HepG2 (cell line): Measurements from ENCODE around the gene DEPDC5. TPM values are rescaled to one million over a fixed set of nuclear protein-coding genes. Genes with fewer than 3 reads are reported as not detected.

ENCODE experiments used
- ATAC-seq: fragments of 200-7000 bp; cut with Tn5 transposase; 3 replicates; pipeline ENCODE4 v1.9.1; 2020; ENCODE audit warnings: mild to moderate bottlenecking, moderate library complexity
- BruUV-seq: library from RNA; stranded (reverse); fragments of 400-500 nt; replicated peaks from 2 replicates; lab custom pipeline; 2021; lab: Mats Ljungman, UMichigan
- CTCF ChIA-PET: fragments of 300-600 bp; formaldehyde crosslinking; extraction: SDS; loops from one replicate; lab custom pipeline; 2021; ENCODE audit warnings: low total read pairs, inconsistent platforms, low intra/inter-chr PET ratio; lab: Yijun Ruan, JAX
- POLR2A ChIA-PET: fragments of 350-600 bp; sonication (Branson Sonifier 250); formaldehyde crosslinking; loops from one replicate; lab custom pipeline; 2020; ENCODE audit warnings: antibody characterized with exemption, inconsistent platforms; lab: Yijun Ruan, JAX
- DNase-seq: peaks from one replicate; pipeline ENCODE4 v3.0.0-alpha.2; 2015; ENCODE audit warnings: low spot score
- FAIRE-seq: peaks from 3 replicates; lab custom pipeline; 2011; peaks lifted over from hg19 to GRCh38; lab: Jason Lieb, UNC
- H2AFZ ChIP-seq: one replicate; pipeline ENCODE4 v1.6.1; 2011; ENCODE audit warnings: low read length, inconsistent platforms
- H3K27ac ChIP-seq: fragments of 300-600 bp; 3 replicates; pipeline ENCODE4 v1.8.0; 2011; ENCODE audit warnings: mixed run types, mild to moderate bottlenecking, mixed read lengths, low read length, inconsistent platforms; ENCODE audit not compliant: insufficient read depth; ENCODE audit errors: extremely low read length
- H3K27me3 ChIP-seq, 2 experiments: fragments of 200-600 bp in 1 of 2; 2 replicates in 1 of 2; 3 replicates in 1 of 2; pipeline versions ENCODE4 v1.6.0 to v1.8.0; 2011; ENCODE audit warnings: low read length in 2 of 2, mild to moderate bottlenecking in 2 of 2, moderate library complexity in 2 of 2, inconsistent platforms in 1 of 2; ENCODE audit not compliant: insufficient read depth in 2 of 2, control insufficient read depth in 1 of 2
- H3K36me3 ChIP-seq, 2 experiments: fragments of 200-600 bp in 1 of 2; replicated peaks in 1 of 2; 2 replicates in 1 of 2; 3 replicates in 1 of 2; pipeline versions ENCODE4 v1.5.1 to v1.8.0; 2011; ENCODE audit warnings: low read length in 2 of 2, inconsistent platforms in 1 of 2; ENCODE audit not compliant: insufficient read depth in 2 of 2, control insufficient read depth in 1 of 2
- H3K4me1 ChIP-seq: 2 replicates; pipeline ENCODE4 v1.5.1; 2012; ENCODE audit warnings: low read length, inconsistent platforms; ENCODE audit not compliant: insufficient read depth
- H3K4me2 ChIP-seq: 2 replicates; pipeline ENCODE4 v1.6.0; 2011; ENCODE audit warnings: low read depth, low read length, inconsistent platforms
- H3K4me3 ChIP-seq, 3 experiments: fragments of 200-600 bp in 1 of 3; sonication (generic), shearing (Covaris generic) in 1 of 3; replicated peaks in 1 of 3; 2 replicates each; pipeline ENCODE4 v1.5.1; 2011 to 2016; ENCODE audit warnings: low read length in 3 of 3, inconsistent platforms in 2 of 3, low read depth in 2 of 3, mild to moderate bottlenecking in 2 of 3, control low read depth in 1 of 3, mixed read lengths in 1 of 3; ENCODE audit not compliant: insufficient read depth in 1 of 3
- H3K79me2 ChIP-seq: one replicate; pipeline ENCODE4 v1.6.1; 2011; ENCODE audit warnings: low read length, inconsistent platforms; ENCODE audit not compliant: insufficient read depth
- H3K9ac ChIP-seq: 2 replicates; pipeline ENCODE4 v1.6.0; 2011; ENCODE audit warnings: mild to moderate bottlenecking, low read depth, low read length, inconsistent platforms; ENCODE audit not compliant: insufficient read depth
- H3K9me3 ChIP-seq: 2 replicates; pipeline ENCODE4 v1.5.1; 2012; ENCODE audit warnings: mild to moderate bottlenecking, low read length
- H4K20me1 ChIP-seq: 2 replicates; pipeline ENCODE4 v1.6.0; 2011; ENCODE audit warnings: inconsistent platforms, mild to moderate bottlenecking, low read length, moderate library complexity; ENCODE audit not compliant: insufficient read depth
- ATF7-NPFF ChIP-seq: sonication (generic); formaldehyde crosslinking; IDR thresholded peaks from 2 replicates; pipeline ENCODE4 v1.8.1; 2023; ENCODE audit warnings: mild to moderate bottlenecking, low read depth, missing genetic modification reagents, moderate library complexity
- ELK4 ChIP-seq: sonication (generic); formaldehyde crosslinking; IDR thresholded peaks from 2 replicates; pipeline ENCODE4 v1.9.0; 2021; ENCODE audit warnings: missing genetic modification reagents, borderline replicate concordance
- MED1 ChIP-seq: sonication (generic); formaldehyde crosslinking; IDR thresholded peaks from 2 replicates; pipeline ENCODE4 v1.4.0; 2020; ENCODE audit warnings: missing genetic modification reagents
- SOX5 ChIP-seq: IDR thresholded peaks from 2 replicates; pipeline ENCODE4 v1.6.1; 2016; ENCODE audit warnings: borderline replicate concordance
- ZBTB14 ChIP-seq: sonication (generic); formaldehyde crosslinking; IDR thresholded peaks from 2 replicates; pipeline ENCODE4 v1.4.0; 2020; ENCODE audit warnings: missing genetic modification reagents
- ZFP36L2 ChIP-seq: sonication (generic); formaldehyde crosslinking; IDR thresholded peaks from 2 replicates; pipeline ENCODE4 v1.4.0; 2020; ENCODE audit warnings: missing genetic modification reagents
- ZFX ChIP-seq: sonication (generic); formaldehyde crosslinking; IDR thresholded peaks from 2 replicates; pipeline ENCODE4 v1.4.0; 2020; ENCODE audit warnings: mild to moderate bottlenecking, low read depth, missing genetic modification reagents, moderate library complexity
- ZNF280B ChIP-seq: sonication (generic); formaldehyde crosslinking; IDR thresholded peaks from 2 replicates; pipeline ENCODE4 v1.5.0; 2020; ENCODE audit warnings: missing genetic modification reagents, mild to moderate bottlenecking, borderline replicate concordance
- ZNF441 ChIP-seq: sonication (generic); formaldehyde crosslinking; IDR thresholded peaks from 2 replicates; pipeline ENCODE4 v1.7.0; 2021; ENCODE audit warnings: missing genetic modification reagents, borderline replicate concordance
- ZNF550 ChIP-seq: sonication (generic); formaldehyde crosslinking; IDR thresholded peaks from 2 replicates; pipeline ENCODE4 v1.4.0; 2020; ENCODE audit warnings: mild to moderate bottlenecking, missing genetic modification reagents, borderline replicate concordance
- ZNF563 ChIP-seq: sonication (generic); formaldehyde crosslinking; IDR thresholded peaks from 2 replicates; pipeline ENCODE4 v1.8.0; 2022; ENCODE audit warnings: mild to moderate bottlenecking, moderate library complexity, missing genetic modification reagents
- WGBS: methylation state at CpG from one replicate; pipeline ENCODE4 v1.1.6; 2017; ENCODE audit warnings: low lambda C conversion rate; 5-methylcytosine and 5-hydroxymethylcytosine counted together
- in situ Hi-C: cut with HindIII; loops from 2 replicates; pipeline ENCODE4 v1.10.0; 2017; ENCODE audit warnings: low pct_unique_long_range_greater_than_20kb; ENCODE audit not compliant: extremely low pct_ligation_motif_present
- intact Hi-C: fragments of 100-400 bp; cut with micrococcal nuclease; formaldehyde crosslinking; loops from one replicate; pipeline ENCODE4 v1.10.0; 2022; ENCODE audit not compliant: unreplicated experiment
- polyA plus RNA-seq, 8 experiments: library from polyadenylated mRNA; depleted of rRNA in 3 of 8; stranded (reverse) in 7 of 8; unstranded in 1 of 8; fragments of >200 nt; fragmentation: Illumina TruSeq in 4 of 8; extraction: Trizol in 4 of 8; gene quantifications; 2 replicates each; pipeline versions ENCODE4 v1.2.1 to v1.2.3, GENCODE V29; 2011 to 2016; ENCODE audit warnings: low read depth in 4 of 8, missing spikeins in 1 of 8, mixed read lengths in 1 of 8; ENCODE audit not compliant: insufficient read depth in 1 of 8
- total RNA-seq, 5 experiments: library from RNA; depleted of rRNA; stranded (reverse); fragments of >200 nt; fragmentation: Illumina TruSeq; extraction: Trizol; gene quantifications; 2 replicates each; pipeline ENCODE4 v1.2.3, GENCODE V29; 2016; ENCODE audit warnings: low read depth in 1 of 5

Gene DEPDC5
- total and polyA plus RNA-seq, 2 of the 13 experiments (the other 11 are each of a cell fraction or from before 2014, with no cell fraction given) = 9.8 to 12.4 TPM

GRCh38 chr22:31892080-31892433 is 138.2 kb downstream of the DEPDC5 start:
- H2AFZ ChIP-seq = no peak overlapping the region
- no peak overlapping the region for H3K27ac ChIP-seq
- no peaks in the 10 kb centered on the region for H4K20me1 ChIP-seq
- H3K4me1 ChIP-seq = peaks cover 16% of the 10 kb centered on the region; the same call in 1 of the 2 replicates
- in situ Hi-C loops (no loop called here), intact Hi-C loops (no loop called here)
- 93% methylated on average over 2 of the region's 2 CpGs for whole genome bisulfite sequencing
- no peaks in the 10 kb centered on the region for H3K9me3 ChIP-seq
- H3K36me3 ChIP-seq = peaks cover 4 to 5% of the 10 kb centered on the region in 2 experiments; a peak in 2 of 5 replicates
- no peak overlapping the region for H3K4me3 ChIP-seq
- POLR2A ChIA-PET = no interaction called here
- no peak overlapping the region for H3K9ac ChIP-seq
- ATAC-seq = no peak
- TF ChIP-seq SOX5 (CRISPR knock-in tag) (no peak), MED1 (no peak), ZBTB14 (CRISPR knock-in tag) (no peak), ZFP36L2 (no peak), ATF7-NPFF (no peak), ZNF441 (CRISPR knock-in tag) (no peak), ELK4 (CRISPR knock-in tag) (no peak), ZNF280B (CRISPR knock-in tag) (no peak), ZNF563 (no peak), ZFX (no peak), ZNF550 (no peak)
- no TSS peak for BruUV-seq
- no peak for DNase-seq
- H3K27me3 ChIP-seq = no peaks in the 10 kb centered on the region
- CTCF ChIA-PET = no interaction called here
- H3K4me2 ChIP-seq = no peak overlapping the region
- no peak for FAIRE-seq
- no peaks in the 10 kb centered on the region for H3K79me2 ChIP-seq
